Prostate gland (tissue), 2 donors: ENCODE results near the gene RIMBP3B.
"Not testable (repeated sequence)": the region's sequence is repeated elsewhere in the genome, so short reads cannot be mapped to it uniquely, and the experiment has no call there.

Source experiments
- CTCF ChIP-seq, 4 experiments: fragments of 200-600 bp in 2 of 4; fragments of 450-650 bp in 2 of 4; sonication (generic) in 2 of 4; IDR thresholded peaks; 1 replicate in 3 of 4; 2 replicates in 1 of 4; pipeline ENCODE4 v1.5.1; 2016 to 2019; ENCODE audit warnings: antibody characterized with exemption in 4 of 4, mild to moderate bottlenecking in 2 of 4, moderate library complexity in 2 of 4
- POLR2A ChIP-seq: fragments of 450-650 bp; IDR thresholded peaks from one replicate; pipeline ENCODE4 v1.6.1; 2016; ENCODE audit warnings: antibody characterized with exemption, mild to moderate bottlenecking
- POLR2AphosphoS5 ChIP-seq: sonication (generic); formaldehyde crosslinking; IDR thresholded peaks from one replicate; pipeline ENCODE4 v1.6.1; 2017; ENCODE audit warnings: antibody characterized with exemption

GRCh38 chr22:21424084-21424709, 40.6 kb downstream of the RIMBP3B start:
- TF ChIP-seq CTCF (IDR thresholded peaks at IDR 0.05); POLR2AphosphoS5; POLR2A: not testable (repeated sequence)
